K562 (cell line): ENCODE data around the gene CPVL. TPM values are rescaled to one million over a fixed set of nuclear protein-coding genes. Genes with fewer than 3 reads are reported as not detected.

Experiments used
- ATF6 ChIP-seq: sonication (generic); formaldehyde crosslinking; IDR thresholded peaks from 2 replicates; pipeline ENCODE4 v1.4.0; 2020; ENCODE audit warnings: mild to moderate bottlenecking, missing genetic modification reagents
- BACH1 ChIP-seq: fragments of 200-800 bp; sonication (Bioruptor generic); IDR thresholded peaks from 2 replicates; pipeline ENCODE4 v1.6.1; 2016; ENCODE audit warnings: missing genetic modification characterization, missing compliant biosample characterization
- BRF1 ChIP-seq: IDR thresholded peaks from 3 replicates; pipeline ENCODE4 v1.6.1; 2011; ENCODE audit warnings: borderline replicate concordance, mild to moderate bottlenecking; ENCODE audit not compliant: insufficient read length; ENCODE audit errors: extremely low read depth
- CBX5 ChIP-seq: IDR thresholded peaks from 2 replicates; pipeline ENCODE4 v1.6.1; 2014; ENCODE audit warnings: low read depth, borderline replicate concordance
- CHD1 ChIP-seq: fragments of 200-600 bp; sonication (generic); IDR thresholded peaks from one replicate; pipeline ENCODE4 v1.6.1; 2012; ENCODE audit warnings: mild to moderate bottlenecking, moderate library complexity, low read length, inconsistent platforms
- HNRNPK ChIP-seq: fragments of 200-400 bp; formaldehyde crosslinking; IDR thresholded peaks from one replicate; pipeline ENCODE4 v1.6.1; 2018; ENCODE audit warnings: mild to moderate bottlenecking, low read depth, low read length; ENCODE audit not compliant: poor library complexity, severe bottlenecking
- MECOM ChIP-seq: fragments of 250-450 bp; sonication (Bioruptor Pico); IDR thresholded peaks from 2 replicates; pipeline ENCODE4 v1.8.0; 2022; ENCODE audit warnings: inconsistent platforms
- MGA ChIP-seq: fragments of 450-650 bp; IDR thresholded peaks from 2 replicates; pipeline ENCODE4 v1.6.1; 2016; ENCODE audit warnings: mild to moderate bottlenecking, moderate library complexity
- MLLT1 ChIP-seq, 2 experiments: fragments of 450-650 bp; IDR thresholded peaks; 2 replicates each; pipeline ENCODE4 v1.6.1; 2016
- TCF15 ChIP-seq: fragments of 250-450 bp; sonication (Bioruptor Pico); IDR thresholded peaks from 2 replicates; pipeline ENCODE4 v1.8.0; 2022; ENCODE audit warnings: moderate library complexity, mild to moderate bottlenecking, inconsistent platforms
- ZNF146 ChIP-seq: IDR thresholded peaks from one replicate; pipeline ENCODE4 v1.6.1; 2018; ENCODE audit warnings: missing compliant biosample characterization; ENCODE audit not compliant: unreplicated experiment
- ZNF239 ChIP-seq: fragments of 250-450 bp; sonication (Bioruptor Pico); IDR thresholded peaks from 2 replicates; pipeline ENCODE4 v1.4.0; 2020; ENCODE audit warnings: mild to moderate bottlenecking
- ZNF316 ChIP-seq: fragments of 450-650 bp; IDR thresholded peaks from 2 replicates; pipeline ENCODE4 v1.6.1; 2016
- polyA plus RNA-seq, 8 experiments: library from polyadenylated mRNA; depleted of rRNA in 4 of 8; stranded (reverse) in 5 of 8; unstranded in 3 of 8; fragments of >200 nt; fragmentation: Nextera tagmentation in 2 of 8; fragmentation: Illumina TruSeq in 1 of 8; extraction: Ambion mirVana in 2 of 8; extraction: Trizol in 1 of 8; gene quantifications; 2 replicates each; pipeline versions ENCODE4 v1.2.1 to v1.2.3, GENCODE V29; 2011 to 2014; ENCODE audit warnings: inconsistent platforms in 1 of 8, missing spikeins in 1 of 8
- total RNA-seq, 7 experiments: library from RNA; depleted of rRNA in 6 of 7; stranded (reverse); fragments of >200 nt in 6 of 7; fragmentation: Illumina TruSeq in 2 of 7; extraction: Trizol in 2 of 7; gene quantifications; 2 replicates each; pipeline versions ENCODE4 v1.2.1 to v1.2.3, GENCODE V29; 2011 to 2021; ENCODE audit warnings: low replicate concordance in 1 of 7

The CPVL gene
- total and polyA plus RNA-seq, 9 of the 15 experiments (the other 6 are each of a cell fraction or from before 2014, with no cell fraction given), result 0.89 to 2.4 (median 1.5) TPM

- TF ChIP-seq MGA (no peak), BRF1 (no peak), MLLT1 (IDR thresholded peaks at IDR 0.05) (no peak), CHD1 (no peak), ZNF239 (CRISPR knock-in tag) (no peak), BACH1 (tag) (no peak), ZNF146 (CRISPR knock-in tag) (no peak), CBX5 (no peak), MECOM (CRISPR knock-in tag) (no peak), ZNF316 (no peak), HNRNPK (no peak), TCF15 (CRISPR knock-in tag) (no peak), ATF6 (CRISPR knock-in tag) (no peak)
Observed at GRCh38 chr7:28957064-28957750, 189.1 kb downstream of the CPVL start (continued).
